ENCODE results near the gene TIAM1.

Gene TIAM1

DNA sequence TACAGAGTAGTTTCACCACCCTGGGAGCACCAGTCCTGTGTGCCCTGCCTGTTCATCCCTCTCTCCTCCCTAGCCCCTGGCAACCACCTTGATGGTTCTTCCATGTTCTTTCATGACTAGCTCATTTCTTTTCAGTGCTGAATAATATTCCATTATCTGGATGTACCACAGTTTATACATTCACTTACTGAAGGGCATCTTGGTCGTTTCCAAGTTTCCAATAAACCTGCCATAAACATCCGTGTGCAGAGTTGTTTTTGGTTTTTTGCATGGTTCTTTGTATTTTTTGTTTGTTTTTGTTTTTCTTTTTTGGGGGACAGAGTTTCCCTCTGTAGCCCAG, 13.9 kb downstream of the TIAM1 start:
- Histone ChIP-seq H3K4me2 (ENCODE audit: low read length) (no peak overlapping the region), H3K79me2 (no peaks in the 10 kb centered on the region), H3K4me1 (no peaks in the 10 kb centered on the region), H3K9me3 (ENCODE audit: control insufficient read depth, low read length) (no peaks in the 10 kb centered on the region), H3K27ac (no peak overlapping the region), H2AFZ (no peak overlapping the region), H3K36me3 (ENCODE audit: control insufficient read depth, insufficient read depth, low read length) (no peaks in the 10 kb centered on the region), H3K27me3 (ENCODE audit: control insufficient read depth, insufficient read depth, low read length) (no peaks in the 10 kb centered on the region), H3K4me3 (ENCODE audit: low read depth, low read length) (no peak overlapping the region), H3K9ac (no peak overlapping the region)
- TF ChIP-seq CTCF (IDR thresholded peaks at IDR 0.05): no peak

DNA sequence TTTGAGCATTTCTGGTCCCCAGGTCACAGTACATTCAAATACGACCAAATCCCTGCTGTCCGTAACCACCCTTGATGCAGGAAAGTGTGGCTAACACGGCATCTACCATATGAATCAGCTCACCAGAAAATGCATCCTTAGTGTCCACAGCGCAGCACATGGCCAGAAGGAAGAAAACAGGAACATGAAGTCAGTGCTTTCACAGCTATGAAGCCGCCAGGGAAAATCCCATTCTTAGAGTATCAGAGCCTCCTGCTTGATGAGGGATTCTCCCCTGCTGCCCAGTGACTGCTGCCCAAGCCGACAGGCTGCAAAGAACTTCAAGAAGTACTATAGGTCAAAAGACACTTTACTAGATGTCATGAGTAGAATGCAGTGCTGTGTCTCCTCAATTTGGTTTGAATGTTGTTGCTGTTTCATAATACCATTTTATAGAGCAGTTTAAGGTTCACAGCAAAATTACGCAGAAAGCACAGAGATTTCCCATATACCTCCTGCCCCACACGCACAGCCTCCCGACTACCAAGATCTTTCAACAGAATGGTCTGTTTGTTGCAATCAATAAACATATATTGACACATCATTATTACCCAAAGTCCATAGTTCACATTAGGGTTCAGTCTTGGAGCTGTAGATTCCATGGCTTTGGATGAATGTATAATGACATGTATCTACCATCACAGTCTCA, 14.5 kb downstream of the TIAM1 start:
- no peak overlapping the region for H3K27ac ChIP-seq
- TF ChIP-seq CTCF (IDR thresholded peaks at IDR 0.05): no peak
- no peak overlapping the region for H3K4me3 ChIP-seq (ENCODE audit: low read depth, low read length)
- no peak overlapping the region for H2AFZ ChIP-seq
- no peaks in the 10 kb centered on the region for H3K9me3 ChIP-seq (ENCODE audit: control insufficient read depth, low read length)
- H3K4me1 ChIP-seq: no peaks in the 10 kb centered on the region
- H3K9ac ChIP-seq: no peak overlapping the region
- H3K36me3 ChIP-seq (ENCODE audit: control insufficient read depth, insufficient read depth, low read length): no peaks in the 10 kb centered on the region
- H3K27me3 ChIP-seq (ENCODE audit: control insufficient read depth, insufficient read depth, low read length): no peaks in the 10 kb centered on the region
- H3K4me2 ChIP-seq (ENCODE audit: low read length): no peak overlapping the region
- no peaks in the 10 kb centered on the region for H3K79me2 ChIP-seq

DNA sequence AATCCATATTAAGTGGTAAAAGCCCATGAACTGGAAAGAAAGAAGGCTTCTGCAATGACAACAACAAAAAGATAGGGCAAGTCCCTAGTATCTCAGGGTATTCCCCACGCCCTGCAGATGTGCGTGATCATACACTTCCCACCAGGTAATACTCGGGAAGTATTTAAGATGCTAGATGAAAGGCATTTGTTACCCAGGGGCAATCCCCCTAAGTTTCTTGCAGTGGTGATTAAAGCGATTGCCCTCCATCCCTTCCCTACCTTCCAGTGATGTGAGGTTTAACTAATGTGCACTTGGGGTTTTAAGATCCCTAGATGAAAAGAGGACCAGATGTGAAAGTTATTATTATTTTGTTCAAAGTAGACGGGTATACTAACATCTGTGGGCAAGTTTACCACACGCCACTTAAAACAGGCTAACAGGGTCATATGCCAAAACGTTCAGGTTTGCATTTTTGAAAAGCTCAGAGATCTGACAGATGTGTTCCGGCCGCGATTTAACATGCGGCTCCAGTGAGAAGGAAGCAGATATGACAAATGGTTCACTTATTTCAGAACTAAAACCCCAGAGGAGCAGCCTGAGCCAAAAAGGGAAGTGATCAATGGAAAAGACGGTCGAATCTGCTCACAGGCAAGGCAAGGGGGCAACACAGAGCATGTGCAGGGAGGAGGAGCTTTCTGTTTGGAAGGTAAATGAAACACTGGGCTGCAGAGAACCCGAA, 17.4 kb downstream of the TIAM1 start:
- no peak overlapping the region for H2AFZ ChIP-seq
- no peak overlapping the region for H3K4me3 ChIP-seq (ENCODE audit: low read depth, low read length)
- H3K36me3 ChIP-seq (ENCODE audit: control insufficient read depth, insufficient read depth, low read length): no peaks in the 10 kb centered on the region
- no peaks in the 10 kb centered on the region for H3K4me1 ChIP-seq
- no peaks in the 10 kb centered on the region for H3K79me2 ChIP-seq
- TF ChIP-seq CTCF (IDR thresholded peaks at IDR 0.05): no peak
- no peak overlapping the region for H3K9ac ChIP-seq
- no peaks in the 10 kb centered on the region for H3K27me3 ChIP-seq (ENCODE audit: control insufficient read depth, insufficient read depth, low read length)
- H3K9me3 ChIP-seq (ENCODE audit: control insufficient read depth, low read length): no peaks in the 10 kb centered on the region
- H3K27ac ChIP-seq: no peak overlapping the region
- no peak overlapping the region for H3K4me2 ChIP-seq (ENCODE audit: low read length)

GRCh38 chr21:31318971-31319370, 25.1 kb downstream of the TIAM1 start:
- H3K4me2 ChIP-seq (ENCODE audit: low read length): no peak overlapping the region
- no peak overlapping the region for H3K9ac ChIP-seq
- no peaks in the 10 kb centered on the region for H3K4me1 ChIP-seq
- no peak for TF ChIP-seq CTCF (IDR thresholded peaks at IDR 0.05)
- no peak overlapping the region for H3K27ac ChIP-seq
- no peak overlapping the region for H2AFZ ChIP-seq
- H3K36me3 ChIP-seq (ENCODE audit: control insufficient read depth, insufficient read depth, low read length): no peaks in the 10 kb centered on the region
- no peaks in the 10 kb centered on the region for H3K79me2 ChIP-seq
- no peaks in the 10 kb centered on the region for H3K27me3 ChIP-seq (ENCODE audit: control insufficient read depth, insufficient read depth, low read length)
- H3K9me3 ChIP-seq (ENCODE audit: control insufficient read depth, low read length): no peaks in the 10 kb centered on the region
- H3K4me3 ChIP-seq (ENCODE audit: low read depth, low read length): no peak overlapping the region

DNA sequence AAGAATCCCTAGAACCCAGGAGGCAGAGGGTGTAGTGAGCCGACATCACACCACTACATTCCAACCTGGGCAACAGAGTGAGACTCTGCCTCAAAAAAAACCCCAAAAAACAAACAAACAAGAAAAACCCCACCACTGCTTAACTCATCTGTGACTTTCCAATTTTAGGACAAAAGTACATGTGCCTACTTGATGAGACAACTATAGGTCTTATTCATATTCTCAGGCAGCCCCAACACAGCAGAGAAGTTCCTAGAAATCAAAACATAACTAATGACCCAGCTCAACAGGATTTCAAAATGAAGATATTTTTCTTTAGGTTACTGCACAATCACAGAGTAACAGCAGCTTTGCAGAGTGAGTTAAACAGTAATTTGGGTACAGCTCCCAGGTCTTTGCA, 26.4 kb downstream of the TIAM1 start:
- TF ChIP-seq CTCF (IDR thresholded peaks at IDR 0.05): no peak
- H3K9me3 ChIP-seq (ENCODE audit: control insufficient read depth, low read length): no peaks in the 10 kb centered on the region
- no peaks in the 10 kb centered on the region for H3K4me1 ChIP-seq
- H3K4me2 ChIP-seq (ENCODE audit: low read length): no peak overlapping the region
- no peaks in the 10 kb centered on the region for H3K36me3 ChIP-seq (ENCODE audit: control insufficient read depth, insufficient read depth, low read length)
- H3K4me3 ChIP-seq (ENCODE audit: low read depth, low read length): no peak overlapping the region
- H3K79me2 ChIP-seq: no peaks in the 10 kb centered on the region
- H3K27ac ChIP-seq: no peak overlapping the region
- H3K9ac ChIP-seq: no peak overlapping the region
- no peaks in the 10 kb centered on the region for H3K27me3 ChIP-seq (ENCODE audit: control insufficient read depth, insufficient read depth, low read length)
- H2AFZ ChIP-seq: no peak overlapping the region
